Heart left ventricle (tissue), 16 donors: ENCODE measurements around the gene SAMD13. TPM values are rescaled to one million over a fixed set of nuclear protein-coding genes. Genes with fewer than 3 reads are reported as not detected.

Experiments used
- ATAC-seq, 4 donors: fragments of 200-7000 bp; cut with Tn5 transposase; one replicate each; pipeline ENCODE4 v1.9.1; 2020 to 2022; ENCODE audit warnings: moderate library complexity in 4 of 4, mild to moderate bottlenecking in 3 of 4, moderate number of reproducible peaks in 1 of 4
- DNase-seq, 5 donors: peaks; one replicate each; pipeline ENCODE4 v3.0.0-alpha.2; 2020
- H3K27ac ChIP-seq, 12 donors: fragments of 200-600 bp; sonication (generic) in 4 of 12; one replicate each; pipeline versions ENCODE4 v1.5.0 to v1.8.0; 2016 to 2022; ENCODE audit warnings: mild to moderate bottlenecking in 2 of 12
- H3K27me3 ChIP-seq, 9 donors: fragments of 200-600 bp; sonication (generic) in 2 of 9; one replicate each; pipeline versions ENCODE4 v1.5.1 to v1.8.0; 2016 to 2022; ENCODE audit warnings: mild to moderate bottlenecking in 3 of 9
- H3K36me3 ChIP-seq, 9 donors: fragments of 200-600 bp; sonication (generic) in 2 of 9; one replicate each; pipeline versions ENCODE4 v1.5.0 to v1.8.0; 2018 to 2022; ENCODE audit warnings: mild to moderate bottlenecking in 2 of 9
- H3K4me1 ChIP-seq, 12 donors: fragments of 200-600 bp; sonication (generic) in 4 of 12; one replicate each; pipeline versions ENCODE4 v1.5.0 to v1.8.0; 2016 to 2022; ENCODE audit warnings: mild to moderate bottlenecking in 3 of 12
- H3K4me3 ChIP-seq, 12 donors: fragments of 200-600 bp; sonication (generic) in 4 of 12; one replicate each; pipeline versions ENCODE4 v1.5.0 to v1.8.0; 2017 to 2022; ENCODE audit warnings: mild to moderate bottlenecking in 9 of 12, moderate library complexity in 4 of 12
- H3K9me3 ChIP-seq, 12 donors: fragments of 200-600 bp; sonication (generic) in 4 of 12; one replicate each; pipeline versions ENCODE4 v1.5.0 to v1.8.0; 2016 to 2022; ENCODE audit warnings: mild to moderate bottlenecking in 1 of 12
- CTCF ChIP-seq, 12 donors: fragments of 200-600 bp; sonication (generic) in 4 of 12; IDR thresholded peaks; one replicate each; pipeline versions ENCODE4 v1.5.0 to v1.8.0; 2018 to 2022; ENCODE audit warnings: antibody characterized with exemption in 12 of 12, mild to moderate bottlenecking in 5 of 12
- POLR2A ChIP-seq, 2 donors: fragments of 450-650 bp; IDR thresholded peaks; one replicate each; pipeline ENCODE4 v1.6.1; 2017; ENCODE audit warnings: antibody characterized with exemption in 2 of 2, mild to moderate bottlenecking in 2 of 2, moderate library complexity in 2 of 2
- WGBS, 4 donors: extraction: QIAGEN DNeasy Blood & Tissue Kit in 2 of 4; methylation state at CpG; one replicate each; pipeline versions ENCODE4 v1.1.5 to v1.1.7; 2013 to 2018; 5-methylcytosine and 5-hydroxymethylcytosine counted together
- intact Hi-C, 10 donors: fragments of 100-400 bp; cut with DNase I; formaldehyde crosslinking; loops; one replicate each; pipeline versions ENCODE4 v1.11.1 to v1.14.2; 2022
- polyA plus RNA-seq, 2 donors: library from polyadenylated mRNA; stranded (reverse); fragments of 200-250 nt; gene quantifications; one replicate each; pipeline ENCODE4 v1.2.3, GENCODE V29; 2013
- total RNA-seq, 9 donors: library from RNA; depleted of rRNA in 2 of 9; stranded (reverse); fragments of >200 nt in 2 of 9; fragmentation: NEBNext Ultra II Directional in 3 of 9; extraction: Animal tissue kit (Norgen Biotek cat#: 25700) in 3 of 9; gene quantifications; one replicate each; pipeline versions ENCODE4 v1.1.0 to v1.2.4, GENCODE V29; 2016 to 2023
- donor health status: ischemic (EF 13 %, LVEDD 7.1; RV severe dilation, severe dysfunction).
- donor health status: healthy with polysubstance abuse.
- donor health status: DM: no; HTN: yes; CAD: no.
- donor health status: DM: no; HTN: no; CAD: no.
- donor health status: ischemic (EF 25% LVEDD 6.9; RV normal size, moderate dysfunction).
- donor health status: ischemic (EF 25% LVEDD 5.7; RV mildly dilated, moderate dysfunction).
- donor health status: healthy.
- donor health status: DM: yes; HTN: yes; CAD: no.
- donor health status: ischemic (EF 35%, LVEDD 5.7; RV mildly dilated, moderate dysfunction).
- donor health status: nonischemic (EF 11% LVEDD 7.7; RV severe dilation, severe dysfunction).
- donor health status: DM: yes; HTN: yes; CAD: no.
- donor health status: PGD.
- donor health status: ischemic (EF 29% LVEDD 5.4; RV normal size, mild dysfunction).
- donor health status: nonischemic (EF 23%, LVEDD 6.1; RV moderate dilation, normal function).

SAMD13 gene
- total and polyA plus RNA-seq, 11 donors = 0.40 to 3.0 (median 1.5) TPM; not detected in 1

DNA sequence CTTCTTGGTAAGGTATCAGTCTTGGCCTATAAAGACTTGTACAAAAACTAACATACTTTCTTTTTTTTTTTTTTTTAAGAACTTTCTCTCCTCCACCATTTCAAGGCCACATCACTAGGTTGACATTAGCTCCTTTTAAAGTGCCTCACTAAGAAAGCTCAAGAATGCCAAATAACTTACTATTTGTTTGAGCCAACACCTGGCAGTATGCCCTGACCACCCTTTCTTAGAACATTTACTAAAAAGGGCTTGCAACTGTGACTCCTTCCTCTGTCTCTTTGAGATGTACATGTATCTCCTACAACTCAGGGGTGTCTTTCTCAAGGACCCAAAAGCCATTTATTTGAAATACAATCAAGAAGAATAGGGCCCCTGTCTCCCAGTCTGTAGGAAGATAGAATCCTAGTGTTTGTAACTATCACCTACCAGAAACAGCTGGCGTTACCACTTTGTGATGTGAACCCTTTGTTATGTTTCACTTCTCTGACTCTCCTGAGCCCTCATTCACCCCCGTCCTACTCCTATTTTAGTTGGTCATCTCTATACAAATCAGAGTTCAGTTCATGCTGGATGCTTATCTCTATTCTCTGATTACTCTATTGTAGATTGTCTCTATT is 12.2 kb upstream of the SAMD13 start:
- no peaks in the 10 kb centered on the region for H3K36me3 ChIP-seq
- H3K4me1 ChIP-seq = no peaks in the 10 kb centered on the region
- H3K27me3 ChIP-seq = no peaks in the 10 kb centered on the region
- ATAC-seq = no peak
- H3K4me3 ChIP-seq = no peak overlapping the region
- intact Hi-C loops = no loop called here
- no peak for DNase-seq
- H3K27ac ChIP-seq = no peak overlapping the region
- TF ChIP-seq POLR2A (IDR thresholded peaks at IDR 0.05) (no peak), CTCF (IDR thresholded peaks at IDR 0.05) (no peak)
- 86 to 91% (median 89%) methylated on average over 2 of the region's 2 CpGs for WGBS, 4 donors
- peaks cover 0 to 25% (median 14%) of the 10 kb centered on the region in 12 donors for H3K9me3 ChIP-seq

GRCh38 chr1:84291882-84292655 is 9.4 kb upstream of the SAMD13 start:
- 84 to 91% (median 90%) methylated on average over 5 of the region's 5 CpGs for WGBS, 4 donors
- H3K27me3 ChIP-seq = no peaks in the 10 kb centered on the region
- TF ChIP-seq CTCF (IDR thresholded peaks at IDR 0.05) (no peak), POLR2A (IDR thresholded peaks at IDR 0.05) (no peak)
- no peak overlapping the region for H3K27ac ChIP-seq
- H3K4me1 ChIP-seq = no peaks in the 10 kb centered on the region
- DNase-seq (no peak), ATAC-seq (no peak)
- peaks cover 0 to 29% (median 12%) of the 10 kb centered on the region in 12 donors for H3K9me3 ChIP-seq
- no peaks in the 10 kb centered on the region for H3K36me3 ChIP-seq
- H3K4me3 ChIP-seq = no peak overlapping the region
- intact Hi-C loops = loop anchor here in 1 of 10 donors (10.0 kb wide), 2 partner anchors 213 to 313 kb away; partner anchors contain the start of genes GNG5 and SPATA1

DNA sequence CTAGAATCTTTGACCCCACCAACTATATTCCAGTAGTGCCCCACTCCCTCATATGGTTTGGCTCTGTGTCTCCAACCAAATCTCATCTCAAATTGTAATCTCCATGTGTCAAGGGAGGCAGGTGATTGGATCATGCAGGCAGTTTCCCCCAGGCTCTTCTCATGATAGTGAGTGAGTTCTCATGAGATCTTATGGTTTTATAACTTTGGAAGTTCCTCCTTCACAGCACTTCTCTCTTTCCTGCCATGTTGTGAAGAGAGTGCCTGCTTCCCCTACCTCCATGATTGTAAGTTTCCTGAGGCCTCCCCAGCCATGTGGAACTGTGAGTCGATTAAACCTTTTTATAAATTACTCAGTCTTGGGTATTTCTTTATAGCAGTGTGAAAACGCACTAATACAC is 7.7 kb upstream of the SAMD13 start:
- intact Hi-C loops = loop anchor here in 1 of 10 donors (10.0 kb wide), 2 partner anchors 211 to 311 kb away; partner anchors contain the start of genes GNG5 and SPATA1
- H3K4me1 ChIP-seq = peaks cover 0 to 7% (median 4%) of the 10 kb centered on the region in 12 donors
- no peaks in the 10 kb centered on the region for H3K36me3 ChIP-seq
- no peak for TF ChIP-seq CTCF (IDR thresholded peaks at IDR 0.05)
- no peak for TF ChIP-seq POLR2A (IDR thresholded peaks at IDR 0.05)
- 84 to 94% (median 91%) methylated on average over 2 of the region's 2 CpGs for WGBS, 4 donors
- no peak for DNase-seq
- H3K27ac ChIP-seq = no peak overlapping the region
- H3K27me3 ChIP-seq = no peaks in the 10 kb centered on the region
- ATAC-seq = no peak
- H3K4me3 ChIP-seq = no peak overlapping the region
- peaks cover 0 to 12% (median under 1%) of the 10 kb centered on the region in 12 donors for H3K9me3 ChIP-seq

GRCh38 chr1:84294751-84295150 is 6.8 kb upstream of the SAMD13 start:
- no peaks in the 10 kb centered on the region for H3K36me3 ChIP-seq
- DNase-seq = no peak
- no peaks in the 10 kb centered on the region for H3K27me3 ChIP-seq
- no peak overlapping the region for H3K27ac ChIP-seq
- intact Hi-C loops = loop anchor here in 1 of 10 donors (10.0 kb wide), 2 partner anchors 210 to 310 kb away; partner anchors contain the start of genes GNG5 and SPATA1
- TF ChIP-seq POLR2A (IDR thresholded peaks at IDR 0.05) = no peak
- no peak for TF ChIP-seq CTCF (IDR thresholded peaks at IDR 0.05)
- 88 to 98% (median 96%) methylated on average over 3 of the region's 3 CpGs for WGBS, 4 donors
- no peak overlapping the region for H3K4me3 ChIP-seq
- peaks cover 0 to 11% (median 0%) of the 10 kb centered on the region in 12 donors for H3K9me3 ChIP-seq
- ATAC-seq = no peak
- H3K4me1 ChIP-seq = peaks cover 0 to 14% (median 7%) of the 10 kb centered on the region in 12 donors
